Measurements from ENCODE around the gene ALK.

DNA sequence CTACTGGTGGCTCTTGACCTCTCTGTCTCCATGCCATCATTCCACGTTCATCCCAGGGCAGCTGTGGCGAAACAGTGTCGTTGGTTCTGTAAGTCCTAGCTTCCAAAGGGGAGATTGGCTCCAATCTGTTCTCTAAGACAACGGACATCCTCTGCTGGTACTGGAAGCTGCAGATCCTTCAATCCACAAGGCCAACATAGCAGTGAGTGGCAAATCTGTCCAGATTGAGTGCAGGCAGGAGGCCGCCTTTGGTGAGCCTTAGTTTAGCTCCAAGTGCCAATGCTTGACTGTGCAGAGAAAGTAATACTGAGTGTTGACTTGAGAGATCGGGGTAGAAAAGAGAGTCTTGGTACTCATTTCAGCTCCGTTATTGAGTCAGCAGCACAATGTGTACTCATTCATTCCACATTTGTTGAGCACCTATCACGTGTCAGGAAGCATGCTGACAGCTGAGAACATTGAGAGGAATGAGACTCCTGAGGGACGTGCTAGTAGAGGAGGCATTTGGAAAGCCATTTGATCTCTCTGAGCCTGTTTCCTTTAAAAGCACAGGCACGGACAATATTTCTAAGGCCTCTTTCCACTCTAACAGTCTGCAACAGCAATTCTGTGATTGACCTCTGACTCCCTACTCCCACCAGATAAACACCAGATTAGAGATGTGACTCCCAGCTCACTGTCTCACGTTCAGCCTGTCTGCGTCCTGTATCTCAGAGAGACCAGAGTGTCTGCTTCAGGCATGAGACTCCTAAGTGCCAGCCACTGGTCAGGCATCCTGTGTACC, 500.2 kb downstream of the ALK start:
- TF ChIP-seq ZNF416 (tag by site-specific recombination; IDR thresholded peaks at IDR 0.05) (no peak), ZNF530 (tag by site-specific recombination; IDR thresholded peaks at IDR 0.05; ENCODE audit: low read depth) (no peak), KLF16 (tag by site-specific recombination; IDR thresholded peaks at IDR 0.05) (no peak), ZNF629 (tag by site-specific recombination; IDR thresholded peaks at IDR 0.05) (no peak), ZNF335 (tag by site-specific recombination; conservative IDR thresholded peaks at IDR 0.05) (no peak), ZNF692 (tag by site-specific recombination; IDR thresholded peaks at IDR 0.05) (no peak)
- TF ChIP-seq, protein P1, sequence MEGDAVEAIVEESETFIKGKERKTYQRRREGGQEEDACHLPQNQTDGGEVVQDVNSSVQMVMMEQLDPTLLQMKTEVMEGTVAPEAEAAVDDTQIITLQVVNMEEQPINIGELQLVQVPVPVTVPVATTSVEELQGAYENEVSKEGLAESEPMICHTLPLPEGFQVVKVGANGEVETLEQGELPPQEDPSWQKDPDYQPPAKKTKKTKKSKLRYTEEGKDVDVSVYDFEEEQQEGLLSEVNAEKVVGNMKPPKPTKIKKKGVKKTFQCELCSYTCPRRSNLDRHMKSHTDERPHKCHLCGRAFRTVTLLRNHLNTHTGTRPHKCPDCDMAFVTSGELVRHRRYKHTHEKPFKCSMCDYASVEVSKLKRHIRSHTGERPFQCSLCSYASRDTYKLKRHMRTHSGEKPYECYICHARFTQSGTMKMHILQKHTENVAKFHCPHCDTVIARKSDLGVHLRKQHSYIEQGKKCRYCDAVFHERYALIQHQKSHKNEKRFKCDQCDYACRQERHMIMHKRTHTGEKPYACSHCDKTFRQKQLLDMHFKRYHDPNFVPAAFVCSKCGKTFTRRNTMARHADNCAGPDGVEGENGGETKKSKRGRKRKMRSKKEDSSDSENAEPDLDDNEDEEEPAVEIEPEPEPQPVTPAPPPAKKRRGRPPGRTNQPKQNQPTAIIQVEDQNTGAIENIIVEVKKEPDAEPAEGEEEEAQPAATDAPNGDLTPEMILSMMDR (tag by site-specific recombination; IDR thresholded peaks at IDR 0.05), result no peak

Measured in HEK293 (cell line).